NCI-H345 treated with DMSO at 0.1 percent for 48 hours (cell line): ENCODE measurements around the gene ETNPPL.
"Not testable (repeated sequence)": the region's sequence is repeated elsewhere in the genome, so short reads cannot be mapped to it uniquely, and the experiment has no call there.

Experiments used
- DNase-seq: peaks from one replicate; lab custom pipeline; 2025; ENCODE audit not compliant: unreplicated experiment; lab: John Stamatoyannopoulos, UW

ETNPPL gene

DNA sequence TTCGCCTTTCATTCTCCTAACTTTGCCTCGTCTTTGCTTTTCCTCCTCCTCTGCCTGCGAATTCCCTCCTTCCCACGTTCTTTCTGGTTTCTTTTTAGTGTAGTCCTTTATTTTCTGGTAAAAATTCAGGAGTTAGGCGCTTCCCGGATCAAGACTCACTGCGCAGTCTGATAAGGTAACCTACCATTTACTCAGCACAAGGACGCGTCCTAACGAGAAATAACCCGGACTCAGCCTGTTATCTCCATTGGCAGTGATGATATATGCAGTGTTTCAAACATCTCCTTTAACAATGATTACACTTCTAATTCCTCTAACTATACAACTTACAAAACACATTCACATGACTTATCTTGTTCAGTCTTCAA lies 357 bp upstream of the ETNPPL start:
- no peak for DNase-seq

- no peak for DNase-seq
Observed at GRCh38 chr4:108758498-108758897, 4.4 kb downstream of the ETNPPL start.

DNA sequence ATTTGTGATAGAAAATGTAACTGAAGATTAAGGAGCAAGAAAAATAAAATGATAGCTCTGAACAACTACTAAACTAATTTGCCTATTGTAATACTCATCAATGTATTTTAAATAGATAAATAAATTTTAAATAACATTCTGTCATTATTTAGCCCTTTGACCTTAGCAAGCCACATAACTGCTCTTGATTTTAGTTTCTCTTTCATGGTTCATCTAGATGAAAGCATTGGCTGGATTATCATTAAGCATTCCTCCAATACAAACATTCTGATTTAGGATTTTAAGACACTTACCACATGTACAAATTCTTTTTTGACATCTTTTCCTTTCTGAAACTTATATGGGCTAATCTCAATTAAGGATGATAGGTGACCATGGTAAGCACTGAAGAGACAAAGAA lies 8.5 kb downstream of the ETNPPL start:
- DNase-seq, result no peak

DNA sequence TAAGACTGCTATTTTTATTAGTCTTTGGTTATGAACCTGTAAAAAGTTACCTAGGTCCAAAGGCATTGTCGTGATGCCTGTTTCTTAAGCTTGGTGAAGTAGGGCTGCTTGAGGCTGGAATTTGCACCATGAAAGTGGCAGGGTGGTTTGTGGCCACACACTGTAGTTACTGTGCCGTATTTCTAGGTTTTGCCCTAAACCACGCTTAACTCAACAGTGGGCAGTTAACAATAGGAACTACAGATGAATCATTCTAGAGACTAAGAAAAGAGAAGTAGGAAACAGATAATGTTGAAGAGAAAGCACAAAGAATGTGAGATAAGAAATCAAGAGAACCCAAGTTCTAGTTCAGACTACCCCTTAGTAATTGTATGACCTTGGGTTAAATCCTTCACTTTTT lies 11.5 kb downstream of the ETNPPL start:
- DNase-seq, result no peak

GRCh38 chr4:108749119-108749518 lies 13.7 kb downstream of the ETNPPL start:
- no peak for DNase-seq

GRCh38 chr4:108746511-108746910 lies 16.3 kb downstream of the ETNPPL start:
- no peak for DNase-seq

DNA sequence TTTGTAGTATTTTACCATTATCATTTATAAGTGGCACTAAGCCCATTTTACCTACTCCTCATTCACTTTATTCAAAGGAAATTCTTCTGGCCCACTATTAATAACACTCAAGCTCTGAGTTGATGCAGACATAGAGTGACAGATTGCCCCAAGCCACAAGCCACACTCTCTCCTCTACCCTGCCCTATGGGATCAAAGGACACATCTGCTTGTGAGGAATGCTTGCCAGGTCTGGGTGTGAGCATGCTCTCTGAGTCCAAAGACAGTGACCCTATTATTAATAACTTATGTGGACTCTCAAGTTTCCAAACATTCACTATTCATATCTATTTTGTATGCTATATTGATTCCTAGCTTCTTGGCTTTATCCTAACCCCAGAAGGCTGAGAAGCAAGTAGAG lies 18.5 kb downstream of the ETNPPL start:
- no peak for DNase-seq

DNA sequence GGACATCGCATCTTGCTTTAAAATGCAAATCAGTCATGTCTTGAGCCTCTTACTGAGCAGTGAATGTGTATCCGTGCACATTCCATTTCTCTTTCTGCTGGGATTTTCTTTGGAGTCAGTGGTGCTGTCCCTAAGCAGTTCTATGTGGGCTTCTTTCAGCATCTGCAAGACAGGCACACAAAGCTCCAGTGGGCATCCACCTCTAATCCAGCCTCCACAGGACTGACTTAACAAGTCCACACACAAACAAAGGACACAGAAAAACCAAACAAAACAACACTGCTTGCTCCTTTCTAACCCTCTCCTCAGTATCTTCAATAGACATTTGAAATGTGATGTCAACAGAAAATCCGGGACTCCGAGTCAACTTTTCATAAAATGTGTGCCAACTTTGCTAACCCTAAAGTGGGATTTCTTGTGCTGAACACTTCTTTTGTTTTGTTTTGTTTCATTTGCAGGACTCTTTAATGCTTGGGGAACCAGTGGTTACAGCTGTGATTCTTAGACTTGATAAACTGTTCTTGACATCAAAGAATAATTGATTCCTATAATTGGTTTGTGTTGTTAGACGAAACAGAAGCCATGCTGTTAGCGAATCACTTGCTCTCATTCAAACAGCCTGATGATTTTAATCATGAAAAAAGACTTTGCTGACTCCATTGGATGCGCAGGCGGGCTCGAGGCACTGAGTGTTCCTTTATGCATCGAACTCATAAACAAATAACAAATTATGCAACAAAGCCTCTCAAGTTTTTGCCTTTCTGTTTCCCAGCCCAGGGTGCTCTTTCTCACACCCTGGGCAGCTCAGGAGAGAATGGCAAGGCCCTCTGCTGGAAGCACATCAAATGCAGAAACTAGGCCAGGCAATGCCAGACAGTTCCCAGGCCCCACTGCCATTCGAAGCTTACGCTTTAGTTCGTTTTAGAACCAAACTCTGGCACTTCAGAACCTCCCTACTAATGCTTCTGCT lies 20.1 kb downstream of the ETNPPL start:
- DNase-seq, result no peak

DNA sequence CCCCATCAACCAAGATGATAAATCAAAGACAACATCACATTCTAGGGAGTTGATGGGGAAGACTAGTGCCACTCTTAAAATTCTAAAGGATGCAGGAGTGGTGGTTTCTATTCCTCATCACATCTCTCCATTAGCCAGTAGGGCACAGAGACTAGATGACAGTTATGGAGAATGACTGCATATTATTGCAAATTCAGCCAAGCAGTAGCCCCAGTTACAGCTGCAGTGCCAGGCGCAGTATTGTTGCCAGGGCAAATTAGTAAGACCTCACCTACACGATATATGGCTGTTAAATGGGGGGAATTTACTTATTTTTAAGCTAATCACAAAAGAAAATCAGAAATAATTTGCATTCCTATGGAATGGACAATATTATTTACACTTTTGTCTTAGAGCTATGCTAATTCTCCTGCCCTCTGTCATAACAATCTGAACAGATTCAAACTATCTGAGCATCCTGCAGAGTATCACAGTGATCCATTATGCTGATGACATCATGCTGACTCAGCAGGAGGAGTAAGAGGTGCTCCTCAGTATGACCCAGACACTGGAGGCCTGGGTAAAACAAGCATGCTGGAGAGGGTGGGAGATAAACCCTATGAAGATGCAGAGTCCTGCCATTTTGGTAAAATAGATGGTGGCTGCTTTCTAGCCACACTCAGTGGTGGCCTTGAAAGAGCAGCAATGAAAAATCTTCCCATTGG lies 24.7 kb downstream of the ETNPPL start:
- no peak for DNase-seq

DNA sequence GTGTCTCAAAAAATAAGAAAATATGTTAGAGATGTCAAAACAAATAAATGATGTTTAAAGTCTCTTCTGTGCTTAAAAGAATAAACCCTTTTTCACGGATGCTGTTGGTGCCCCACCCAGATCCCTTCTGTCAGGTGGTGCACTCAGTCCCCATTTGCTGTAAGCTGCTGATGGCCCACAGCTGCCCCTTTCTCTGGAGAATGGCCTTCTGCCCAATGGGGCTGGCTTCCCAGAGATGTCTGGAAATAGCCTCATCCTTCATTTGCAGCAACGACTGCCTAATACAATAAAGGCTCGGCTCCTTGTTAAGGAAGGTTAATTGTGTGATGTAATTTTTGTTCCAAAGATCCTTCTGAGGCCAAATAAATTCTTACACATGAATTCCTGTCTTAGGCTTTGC lies 31.8 kb downstream of the ETNPPL start:
- DNase-seq, result no peak

DNA sequence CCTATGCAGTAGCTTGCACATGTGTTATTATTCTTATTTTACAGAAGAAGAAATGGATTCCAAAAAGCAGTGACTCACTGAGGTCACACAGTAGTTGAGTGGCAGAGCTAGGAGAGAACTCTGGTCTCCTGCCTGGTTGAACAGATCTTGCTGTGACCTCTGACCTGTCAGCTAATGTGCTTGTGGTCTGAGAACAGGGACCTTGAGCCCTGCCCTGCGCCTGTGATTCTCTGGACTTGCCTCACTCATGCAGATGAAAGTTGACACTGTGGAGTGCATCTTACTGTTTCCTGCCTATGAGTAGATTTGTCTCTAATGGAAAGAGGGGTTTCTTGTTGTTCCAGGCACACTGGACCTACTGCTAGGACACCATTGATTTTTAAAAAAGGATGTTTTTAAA lies 32.3 kb downstream of the ETNPPL start:
- DNase-seq, result no peak

GRCh38 chr4:108729731-108730130 lies 33.1 kb downstream of the ETNPPL start:
- no peak for DNase-seq

DNA sequence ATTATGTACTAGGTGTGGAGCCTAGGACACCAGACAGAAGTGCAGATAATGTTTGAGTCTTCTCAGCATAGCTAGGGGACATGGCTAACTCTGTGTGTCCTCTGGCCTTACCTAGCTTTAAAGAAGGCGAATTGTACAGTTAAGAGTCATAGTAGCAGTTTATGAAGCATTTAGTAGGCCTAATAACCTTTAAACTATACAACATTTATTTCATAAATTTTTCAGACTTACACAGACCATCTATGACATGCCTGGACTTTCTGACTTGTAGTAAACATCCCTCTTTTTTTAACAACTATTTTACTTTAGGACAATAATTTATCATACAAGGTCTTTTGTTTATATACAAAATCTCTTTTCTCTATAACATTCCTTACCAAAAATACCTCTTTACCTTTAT lies 37.4 kb downstream of the ETNPPL start:
- DNase-seq, result no peak

GRCh38 chr4:108717386-108717785 lies 45.5 kb downstream of the ETNPPL start:
- DNase-seq, result no peak

GRCh38 chr4:108716340-108716739 lies 46.5 kb downstream of the ETNPPL start:
- DNase-seq, result no peak

DNA sequence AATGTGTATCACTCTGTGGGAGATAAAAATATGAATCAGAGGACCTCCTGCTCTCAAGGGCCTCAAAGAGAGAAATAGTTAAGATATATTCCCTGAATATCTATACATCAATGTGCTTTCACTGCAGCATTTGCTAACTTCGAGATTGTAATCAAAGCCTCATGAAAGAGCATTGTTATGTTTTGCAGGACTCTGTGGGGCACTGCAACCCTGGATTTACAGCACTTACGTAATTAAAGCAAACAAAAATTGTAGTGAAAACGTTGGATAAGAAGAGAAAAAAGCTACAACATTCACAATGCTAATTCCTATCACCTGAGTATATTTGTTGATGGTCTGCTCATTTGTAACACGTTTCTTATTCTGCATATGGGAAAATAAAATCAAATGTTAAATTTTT lies 48.0 kb downstream of the ETNPPL start:
- DNase-seq, result no peak

DNA sequence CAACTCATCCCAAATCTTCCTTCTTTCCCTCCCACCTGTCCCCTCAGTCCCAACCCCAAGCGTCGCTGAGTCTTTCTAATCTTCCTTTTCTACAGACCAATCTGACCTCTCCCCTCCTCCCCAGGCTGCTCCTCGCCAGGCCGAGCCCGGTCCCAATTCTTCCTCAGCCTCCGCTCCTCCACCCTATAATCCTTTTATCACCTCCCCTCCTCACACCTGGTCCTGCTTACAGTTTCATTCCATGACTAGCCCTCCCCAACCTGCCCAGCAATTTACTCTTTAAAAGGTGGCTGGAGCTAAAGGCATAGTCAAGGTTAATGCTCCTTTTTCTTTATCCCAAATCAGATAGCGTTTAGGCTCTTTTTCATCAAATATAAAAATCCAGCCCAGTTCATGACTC lies 52.3 kb downstream of the ETNPPL start:
- DNase-seq, result not testable (repeated sequence)

DNA sequence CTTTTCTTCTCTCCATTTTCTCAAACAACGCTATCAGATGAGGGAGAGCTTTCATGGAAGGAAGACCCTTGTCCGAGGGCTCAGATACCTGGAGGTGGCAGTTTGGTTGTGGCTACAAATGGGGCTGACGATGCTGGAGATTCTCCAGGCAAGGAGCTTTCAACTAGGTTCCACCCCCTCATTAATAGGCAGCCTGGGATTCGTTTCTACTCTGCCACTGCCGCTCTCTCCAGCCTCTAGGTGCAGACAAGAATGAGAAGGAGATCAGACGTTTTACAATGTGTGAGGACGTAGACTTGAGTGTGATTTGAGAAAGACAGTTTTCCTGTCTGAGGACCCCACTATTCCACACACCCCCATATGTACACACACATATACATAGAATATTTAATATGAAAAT lies 53.1 kb downstream of the ETNPPL start:
- DNase-seq, result no peak

DNA sequence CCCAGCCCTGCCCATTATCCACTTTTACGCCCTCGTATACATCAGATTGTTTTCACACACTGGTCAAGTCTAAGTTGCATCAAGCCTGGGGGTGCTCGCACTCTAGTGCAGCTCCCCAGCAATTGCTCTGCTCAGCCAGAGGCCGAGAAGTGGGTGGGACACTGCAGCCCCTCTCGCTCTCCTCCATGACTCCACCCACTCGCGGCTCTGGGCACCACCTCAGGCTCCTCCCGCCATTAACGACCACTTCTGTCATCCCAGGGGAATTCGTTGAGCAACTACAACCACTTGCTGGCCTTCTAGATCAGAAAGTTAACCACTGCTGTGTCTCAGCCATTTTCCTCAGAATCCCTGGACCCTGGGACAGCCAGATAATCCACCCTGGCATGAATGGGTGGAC lies 53.6 kb downstream of the ETNPPL start:
- no peak for DNase-seq

GRCh38 chr4:108706289-108706688 lies 56.6 kb downstream of the ETNPPL start:
- DNase-seq, result no peak

- DNase-seq, result no peak
Observed at GRCh38 chr4:108703966-108704365, 58.9 kb downstream of the ETNPPL start.

GRCh38 chr4:108703370-108703769 lies 59.5 kb downstream of the ETNPPL start:
- DNase-seq, result no peak
